Sigmoid colon (tissue), 7 donors: ENCODE results near the gene PAPPA. TPM values are rescaled to one million over a fixed set of nuclear protein-coding genes. Genes with fewer than 3 reads are reported as not detected.

ENCODE experiments used
- DNase-seq: peaks from one replicate; pipeline ENCODE4 v3.0.0-alpha.2; 2019
- H3K27ac ChIP-seq, 4 donors: fragments of 200-600 bp; sonication (generic); one replicate each; pipeline ENCODE4 v1.5.1; 2016 to 2019; ENCODE audit warnings: mild to moderate bottlenecking in 1 of 4
- H3K27me3 ChIP-seq, 3 donors: fragments of 200-600 bp; sonication (generic); one replicate each; pipeline ENCODE4 v1.5.1; 2019; ENCODE audit warnings: mild to moderate bottlenecking in 1 of 3
- H3K36me3 ChIP-seq, 4 donors: fragments of 200-600 bp; sonication (generic); one replicate each; pipeline ENCODE4 v1.5.1; 2016 to 2019
- H3K4me1 ChIP-seq, 4 donors: fragments of 200-600 bp; sonication (generic); one replicate each; pipeline ENCODE4 v1.5.1; 2017 to 2019
- H3K4me3 ChIP-seq, 4 donors: fragments of 200-600 bp; sonication (generic); one replicate each; pipeline ENCODE4 v1.5.1; 2017 to 2019; ENCODE audit warnings: mild to moderate bottlenecking in 2 of 4, moderate library complexity in 1 of 4
- H3K9me3 ChIP-seq, 4 donors: fragments of 200-600 bp in 3 of 4; sonication (generic) in 3 of 4; one replicate each; pipeline versions ENCODE4 v1.5.1 to v1.6.1; 2013 to 2019
- EP300 ChIP-seq, 4 donors: sonication (generic); formaldehyde crosslinking; IDR thresholded peaks; one replicate each; pipeline ENCODE4 v1.6.1; 2017; ENCODE audit warnings: antibody characterized with exemption in 4 of 4
- POLR2A ChIP-seq, 2 donors: fragments of 450-650 bp; IDR thresholded peaks; one replicate each; pipeline ENCODE4 v1.6.1; 2016; ENCODE audit warnings: antibody characterized with exemption in 2 of 2, mild to moderate bottlenecking in 2 of 2, moderate library complexity in 2 of 2
- POLR2AphosphoS5 ChIP-seq, 4 donors: sonication (generic); formaldehyde crosslinking; IDR thresholded peaks; one replicate each; pipeline ENCODE4 v1.6.1; 2017; ENCODE audit warnings: antibody characterized with exemption in 4 of 4
- WGBS, 2 donors: extraction: QIAGEN DNeasy Blood & Tissue Kit; methylation state at CpG; one replicate each; pipeline ENCODE4 v1.1.7; 2013; 5-methylcytosine and 5-hydroxymethylcytosine counted together
- intact Hi-C: fragments of 100-400 bp; cut with DNase I; formaldehyde crosslinking; loops from one replicate; pipeline ENCODE4 v1.15.1; 2023
- polyA plus RNA-seq, 3 donors: library from polyadenylated mRNA; stranded (reverse); fragments of 200-250 nt; gene quantifications; one replicate each; pipeline ENCODE4 v1.2.3, GENCODE V29; 2013
- total RNA-seq, 4 donors: library from RNA; depleted of rRNA; stranded (reverse); fragments of >200 nt; gene quantifications; one replicate each; pipeline ENCODE4 v1.1.0, GENCODE V29; 2016
- TF ChIP-seq, protein P1 (sequence below), 4 experiments: fragments of 450-650 bp in 3 of 4; fragments of 200-600 bp in 1 of 4; IDR thresholded peaks; one replicate each; pipeline ENCODE4 v1.5.1; 2016 to 2019; ENCODE audit warnings: antibody characterized with exemption in 4 of 4, mild to moderate bottlenecking in 3 of 4, moderate library complexity in 2 of 4
- donor health status: healthy with polysubstance abuse.
- donor health status: Bipolar disorder and iron deficiency.
- donor health status: healthy.

Gene PAPPA
- total and polyA plus RNA-seq, 7 donors, result under 0.01 to 6.6 (median 3.6) TPM

- no peak for DNase-seq
- H3K27ac ChIP-seq, result no peak overlapping the region
- WGBS, 2 donors, result 21 to 70% methylated on average over 2 of the region's 2 CpGs
Observed at GRCh38 chr9:116247791-116248374, 94.3 kb downstream of the PAPPA start.

DNA sequence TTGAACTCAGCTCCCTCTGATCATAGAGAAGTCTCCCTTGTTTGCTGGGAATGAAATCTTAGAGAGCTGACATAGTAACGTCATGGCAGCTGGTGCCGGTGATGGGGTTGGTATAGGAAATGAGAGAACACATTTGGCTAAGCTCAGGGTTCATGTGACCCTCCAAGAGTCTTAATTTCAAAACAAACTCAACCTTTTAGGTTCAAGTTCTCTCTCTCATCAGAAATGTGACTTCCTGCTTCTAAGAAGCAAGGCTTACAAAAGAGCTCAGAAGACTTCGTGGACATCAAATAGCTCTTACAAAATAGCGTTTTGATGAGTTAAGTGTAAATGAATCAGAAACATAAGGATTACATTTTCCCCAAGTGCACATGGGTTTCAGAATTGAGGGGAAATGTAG, 97.3 kb downstream of the PAPPA start:
- 81 to 83% methylated on average over 4 of the region's 4 CpGs for WGBS, 2 donors
- Histone ChIP-seq H3K9me3 (no peaks in the 10 kb centered on the region), H3K27me3 (no peaks in the 10 kb centered on the region), H3K4me3 (no peak overlapping the region), H3K27ac (no peak overlapping the region), H3K4me1 (no peaks in the 10 kb centered on the region), H3K36me3 (no peaks in the 10 kb centered on the region)
- no peak for DNase-seq
- intact Hi-C loops, result no loop called here
- TF ChIP-seq POLR2AphosphoS5 (IDR thresholded peaks at IDR 0.05) (no peak), POLR2A (IDR thresholded peaks at IDR 0.05) (no peak), EP300 (IDR thresholded peaks at IDR 0.05) (no peak)
- TF ChIP-seq, protein P1, sequence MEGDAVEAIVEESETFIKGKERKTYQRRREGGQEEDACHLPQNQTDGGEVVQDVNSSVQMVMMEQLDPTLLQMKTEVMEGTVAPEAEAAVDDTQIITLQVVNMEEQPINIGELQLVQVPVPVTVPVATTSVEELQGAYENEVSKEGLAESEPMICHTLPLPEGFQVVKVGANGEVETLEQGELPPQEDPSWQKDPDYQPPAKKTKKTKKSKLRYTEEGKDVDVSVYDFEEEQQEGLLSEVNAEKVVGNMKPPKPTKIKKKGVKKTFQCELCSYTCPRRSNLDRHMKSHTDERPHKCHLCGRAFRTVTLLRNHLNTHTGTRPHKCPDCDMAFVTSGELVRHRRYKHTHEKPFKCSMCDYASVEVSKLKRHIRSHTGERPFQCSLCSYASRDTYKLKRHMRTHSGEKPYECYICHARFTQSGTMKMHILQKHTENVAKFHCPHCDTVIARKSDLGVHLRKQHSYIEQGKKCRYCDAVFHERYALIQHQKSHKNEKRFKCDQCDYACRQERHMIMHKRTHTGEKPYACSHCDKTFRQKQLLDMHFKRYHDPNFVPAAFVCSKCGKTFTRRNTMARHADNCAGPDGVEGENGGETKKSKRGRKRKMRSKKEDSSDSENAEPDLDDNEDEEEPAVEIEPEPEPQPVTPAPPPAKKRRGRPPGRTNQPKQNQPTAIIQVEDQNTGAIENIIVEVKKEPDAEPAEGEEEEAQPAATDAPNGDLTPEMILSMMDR (IDR thresholded peaks at IDR 0.05), result no peak

More at GRCh38 chr9:116247791-116248374, 94.3 kb downstream of the PAPPA start:
- Histone ChIP-seq H3K9me3 (no peaks in the 10 kb centered on the region), H3K4me3 (no peak overlapping the region), H3K27me3 (no peaks in the 10 kb centered on the region), H3K4me1 (no peaks in the 10 kb centered on the region), H3K36me3 (no peaks in the 10 kb centered on the region)
- intact Hi-C loops, result no loop called here
- no peak for TF ChIP-seq POLR2A (IDR thresholded peaks at IDR 0.05)
- no peak for TF ChIP-seq POLR2AphosphoS5 (IDR thresholded peaks at IDR 0.05)
- TF ChIP-seq, protein P1 (IDR thresholded peaks at IDR 0.05), result no peak
- no peak for TF ChIP-seq EP300 (IDR thresholded peaks at IDR 0.05)

DNA sequence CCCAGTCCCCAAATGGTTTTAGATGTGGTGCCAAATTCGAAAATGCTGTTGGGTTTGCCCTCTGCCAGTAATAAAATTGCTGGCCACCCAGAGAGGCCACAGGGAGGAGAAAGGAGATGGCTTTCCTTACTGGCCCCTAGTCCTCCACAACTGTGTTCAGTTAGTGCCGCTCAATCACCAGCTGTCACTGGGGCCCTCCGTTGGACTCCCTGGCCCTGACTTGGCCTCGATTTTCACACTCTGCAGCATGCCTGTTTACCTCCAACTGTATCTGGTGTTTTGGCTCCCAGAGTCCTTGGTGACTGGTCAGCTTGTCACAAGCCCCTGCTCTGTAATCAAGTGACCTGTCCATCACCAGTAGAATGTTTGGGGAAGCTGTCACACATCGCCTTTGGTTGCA, 97.8 kb downstream of the PAPPA start:
- DNase-seq, result no peak
- H3K9me3 ChIP-seq, result no peaks in the 10 kb centered on the region
- WGBS, 2 donors, result 57 to 72% methylated on average over 5 of the region's 5 CpGs
- no peak overlapping the region for H3K4me3 ChIP-seq
- TF ChIP-seq POLR2AphosphoS5 (IDR thresholded peaks at IDR 0.05) (no peak), POLR2A (IDR thresholded peaks at IDR 0.05) (no peak), EP300 (IDR thresholded peaks at IDR 0.05) (no peak)
- TF ChIP-seq, protein P1 (IDR thresholded peaks at IDR 0.05), result no peak
- H3K27ac ChIP-seq, result no peak overlapping the region
- no peaks in the 10 kb centered on the region for H3K36me3 ChIP-seq
- no peaks in the 10 kb centered on the region for H3K4me1 ChIP-seq
- intact Hi-C loops, result no loop called here
- no peaks in the 10 kb centered on the region for H3K27me3 ChIP-seq

- intact Hi-C loops, result no loop called here
Observed at GRCh38 chr9:116260531-116260930, 106.9 kb downstream of the PAPPA start.

More at GRCh38 chr9:116260531-116260930, 106.9 kb downstream of the PAPPA start:
- 69 to 77% methylated on average over 2 of the region's 2 CpGs for WGBS, 2 donors
- no peaks in the 10 kb centered on the region for H3K4me1 ChIP-seq
- no peaks in the 10 kb centered on the region for H3K36me3 ChIP-seq
- H3K27me3 ChIP-seq, result no peaks in the 10 kb centered on the region
- no peak for DNase-seq
- H3K9me3 ChIP-seq, result no peaks in the 10 kb centered on the region
- TF ChIP-seq POLR2AphosphoS5 (IDR thresholded peaks at IDR 0.05) (no peak), POLR2A (IDR thresholded peaks at IDR 0.05) (no peak), EP300 (IDR thresholded peaks at IDR 0.05) (no peak)
- TF ChIP-seq, protein P1 (IDR thresholded peaks at IDR 0.05), result no peak
- H3K4me3 ChIP-seq, result no peak overlapping the region
- no peak overlapping the region for H3K27ac ChIP-seq
